Measurements from ENCODE around the gene IZUMO1.

DNA sequence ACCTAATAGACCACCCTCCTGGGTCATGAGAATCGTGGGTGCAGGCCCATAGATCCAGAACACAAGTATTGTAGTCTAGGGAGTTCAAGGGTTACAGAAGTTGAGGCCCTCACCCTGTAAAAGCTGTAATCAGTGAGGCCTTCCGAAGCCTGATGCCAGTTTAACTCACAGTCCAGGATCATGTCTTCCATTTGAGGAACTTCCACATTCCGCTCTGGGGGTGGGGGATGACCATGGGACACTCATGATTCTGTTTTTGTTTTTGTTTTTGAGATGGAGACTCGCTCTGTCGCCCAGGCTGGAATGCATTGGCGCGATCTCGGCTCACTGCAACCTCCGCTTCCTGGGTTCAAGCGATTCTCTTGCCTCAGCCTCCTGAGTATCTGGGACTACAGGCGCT lies 4.6 kb downstream of the IZUMO1 start:
- TF ChIP-seq POLR2A (IDR thresholded peaks at IDR 0.05; ENCODE audit: low read depth) (no peak), CTCF (IDR thresholded peaks at IDR 0.05) (no peak)

Data from esophagus muscularis mucosa (tissue), 3 donors.